GM18868 (cell line): Measurements from ENCODE around the gene CASKIN2.

Experiments used
- ATAC-seq: cut with Tn5 transposase; IDR thresholded peaks from one replicate; pipeline ENCODE4 v1.9.1; 2021; ENCODE audit warnings: mild to moderate bottlenecking, moderate library complexity; ENCODE audit not compliant: unreplicated experiment

Gene CASKIN2

GRCh38 chr17:75505640-75506039 lies 9.7 kb downstream of the CASKIN2 start:
- ATAC-seq = no peak

- no peak for ATAC-seq
Observed at GRCh38 chr17:75505152-75505409, 10.3 kb downstream of the CASKIN2 start.

DNA sequence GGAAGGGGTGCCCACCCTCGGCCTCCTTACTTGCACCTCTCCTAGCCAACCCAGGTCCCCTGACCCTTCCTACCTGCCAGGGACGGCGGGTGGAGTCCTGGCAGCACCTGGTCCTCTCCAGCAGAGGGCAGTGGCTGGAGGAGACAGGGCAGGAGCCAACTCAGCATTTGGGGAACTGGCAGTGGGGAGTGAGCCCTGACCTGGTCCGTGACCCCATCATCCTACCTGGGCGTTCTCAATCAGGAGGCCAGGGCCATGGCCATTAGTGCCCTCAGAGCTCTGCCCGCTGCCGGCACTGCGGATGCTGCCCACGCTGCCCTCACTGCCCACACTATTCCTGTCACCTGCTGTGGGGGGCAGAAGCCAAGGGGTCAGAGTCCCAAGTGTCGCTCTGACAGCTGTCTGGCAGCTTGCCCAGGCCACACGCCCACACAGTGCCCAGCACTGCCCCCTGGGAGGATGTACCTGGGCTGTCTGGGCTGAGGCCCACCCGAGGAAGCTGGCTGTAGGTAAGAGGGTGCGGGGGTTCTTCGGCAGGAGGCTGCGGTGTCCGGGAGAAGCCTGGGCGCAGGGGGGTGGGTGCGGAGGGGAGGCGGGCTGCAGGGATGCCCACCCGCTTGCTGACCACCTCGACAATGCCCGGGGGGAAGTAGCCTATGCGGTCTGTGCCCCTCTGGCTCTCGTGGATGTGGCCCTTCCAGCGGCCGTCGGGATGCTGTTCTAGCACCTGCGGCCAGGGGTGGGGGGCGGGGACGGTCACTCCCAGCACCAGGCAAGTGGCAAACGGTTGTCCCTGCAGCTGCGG lies 10.8 kb downstream of the CASKIN2 start:
- ATAC-seq = no peak

DNA sequence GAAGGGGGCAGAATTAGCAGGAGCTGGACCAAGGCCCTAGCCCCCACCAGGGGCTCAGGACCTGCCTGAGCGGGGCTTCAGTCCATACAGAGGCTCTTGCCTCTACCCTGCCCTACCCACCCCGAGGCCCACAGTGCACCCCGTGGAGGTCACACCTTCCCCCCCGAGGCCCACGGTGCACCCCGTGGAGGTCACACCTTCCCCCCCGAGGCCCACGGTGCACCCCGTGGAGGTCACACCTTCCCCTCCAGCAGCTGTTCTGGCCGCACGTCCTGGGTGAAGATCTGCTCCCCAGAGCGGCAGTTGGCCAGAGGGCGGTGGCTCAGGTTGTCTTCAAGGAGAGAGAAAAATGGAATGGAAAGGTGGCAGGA lies 11.4 kb downstream of the CASKIN2 start:
- no peak for ATAC-seq

GRCh38 chr17:75503337-75503950 lies 11.9 kb downstream of the CASKIN2 start:
- ATAC-seq = no peak

DNA sequence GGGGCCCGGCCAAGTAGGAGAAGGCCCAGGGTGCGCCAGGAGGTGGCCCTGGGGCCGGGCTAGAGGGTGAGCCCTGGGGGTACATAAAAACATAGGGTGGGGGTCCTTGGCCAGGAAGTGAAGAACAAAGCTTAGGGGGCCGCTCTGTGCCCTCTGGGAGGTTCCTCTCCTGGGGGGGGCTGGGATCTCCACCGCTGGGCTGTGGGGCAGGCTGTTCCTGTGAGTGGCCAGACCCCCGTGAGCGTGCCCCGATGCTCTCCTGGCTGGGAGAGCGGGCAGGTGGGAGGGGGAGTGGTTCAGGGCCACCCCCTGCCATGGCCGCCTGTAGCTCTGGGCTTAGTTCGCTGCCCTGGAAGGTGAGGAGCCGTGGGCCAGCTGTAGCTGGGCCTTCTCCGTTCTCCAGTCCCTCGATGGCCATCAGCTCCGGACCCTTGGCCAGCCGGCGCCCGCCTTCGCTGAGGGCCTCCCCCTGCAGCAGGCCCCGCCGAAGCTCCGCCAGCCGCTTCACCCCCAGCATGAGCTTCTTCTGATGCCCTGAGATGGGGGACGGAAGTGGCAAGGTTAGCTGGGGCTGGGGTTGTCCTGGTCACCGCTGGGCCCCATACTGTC lies 12.5 kb downstream of the CASKIN2 start:
- ATAC-seq = no peak

GRCh38 chr17:75502072-75502720 lies 13.1 kb downstream of the CASKIN2 start:
- ATAC-seq = no peak

- ATAC-seq = no peak
Observed at GRCh38 chr17:75501378-75502071, 13.8 kb downstream of the CASKIN2 start.

DNA sequence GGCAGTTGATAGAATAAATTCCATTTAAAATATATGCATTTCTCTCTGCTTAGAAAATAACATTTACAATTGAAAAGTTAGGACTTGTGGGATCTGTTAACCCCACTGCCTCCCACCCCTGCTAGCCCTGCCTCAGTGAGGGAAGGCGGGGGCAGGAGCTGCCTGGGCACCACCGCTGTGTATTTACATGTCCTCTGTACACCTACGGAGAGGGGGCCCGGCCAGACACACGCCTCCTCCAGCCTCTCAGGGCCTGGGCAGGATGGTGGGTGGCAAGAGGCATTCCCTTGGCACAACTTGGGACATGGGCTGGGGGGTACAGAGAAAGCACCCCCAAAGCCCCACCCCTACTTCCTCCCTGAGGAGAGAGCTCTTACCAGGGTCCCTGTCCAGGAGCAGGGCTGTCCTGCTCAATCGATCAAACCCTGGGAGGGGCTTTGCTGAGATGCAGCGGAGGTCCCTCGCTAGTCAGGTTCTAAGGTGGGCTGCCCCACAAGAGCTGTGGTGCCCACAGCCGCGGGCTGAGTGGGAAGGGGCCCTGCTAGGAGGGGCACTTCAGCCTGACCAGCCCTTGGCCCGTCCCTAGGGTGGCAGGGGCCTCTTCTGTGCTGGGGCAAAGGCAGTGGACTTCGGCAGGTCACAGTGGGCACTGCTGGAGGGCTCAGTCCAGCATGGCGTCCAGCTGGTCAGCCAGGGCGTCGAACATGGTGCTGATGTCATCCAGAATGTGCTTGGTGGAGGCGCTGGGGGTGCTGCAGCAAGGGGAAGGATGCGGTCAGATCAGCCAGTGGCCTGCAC lies 14.7 kb downstream of the CASKIN2 start:
- ATAC-seq = no peak

GRCh38 chr17:75499313-75500022 lies 15.9 kb downstream of the CASKIN2 start:
- no peak for ATAC-seq

DNA sequence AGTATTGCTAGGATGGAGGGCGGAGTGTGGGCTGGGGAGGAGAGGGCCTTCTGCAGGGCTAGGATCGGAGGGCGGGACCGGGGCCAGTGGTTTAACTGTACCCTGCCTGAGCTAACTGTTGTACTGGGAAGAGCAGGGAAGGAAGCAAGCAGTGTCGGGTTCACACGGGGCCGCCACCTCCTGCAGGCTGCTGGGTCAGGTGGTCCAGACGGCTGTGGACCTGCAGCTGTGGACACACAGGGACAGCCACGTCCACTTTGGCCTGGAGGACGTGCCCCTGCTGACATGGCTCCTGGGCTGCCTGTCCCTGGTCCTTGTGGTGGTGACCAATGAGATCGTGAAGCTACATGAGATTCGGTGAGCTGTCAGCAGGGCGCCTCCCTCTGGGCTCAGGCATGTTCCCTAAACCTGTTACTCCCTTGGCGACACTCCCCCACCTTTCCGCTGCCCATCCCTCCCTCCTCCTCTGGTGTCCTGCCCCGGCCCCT lies 16.6 kb downstream of the CASKIN2 start:
- no peak for ATAC-seq

GRCh38 chr17:75498039-75498725 lies 17.2 kb downstream of the CASKIN2 start:
- no peak for ATAC-seq

- ATAC-seq = no peak
Observed at GRCh38 chr17:75496005-75496404, 19.3 kb downstream of the CASKIN2 start.

DNA sequence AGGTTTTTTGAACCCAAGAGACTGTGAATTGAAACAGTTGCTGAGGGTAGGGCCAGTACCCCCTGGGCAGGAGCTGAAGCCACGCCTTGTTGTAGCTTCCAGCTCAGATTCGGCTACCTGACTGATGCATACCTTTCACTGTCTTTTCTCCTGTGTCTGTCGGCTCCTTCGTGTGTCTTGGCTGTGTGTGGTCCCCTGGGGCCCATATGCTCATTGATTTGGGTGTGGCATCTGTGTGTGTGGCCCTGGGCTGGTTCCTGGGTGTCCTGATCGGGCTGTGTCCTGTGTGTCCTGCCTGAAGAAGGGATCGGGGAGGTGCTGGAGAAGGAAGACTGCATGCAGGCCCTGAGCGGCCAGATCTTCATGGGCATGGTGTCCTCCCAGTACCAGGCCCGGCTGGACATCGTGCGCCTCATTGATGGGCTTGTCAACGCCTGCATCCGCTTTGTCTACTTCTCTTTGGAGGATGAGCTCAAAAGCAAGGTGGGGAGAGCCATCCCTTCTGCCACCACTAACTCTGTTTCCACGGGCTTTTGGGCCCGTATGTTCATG lies 20.9 kb downstream of the CASKIN2 start:
- no peak for ATAC-seq

DNA sequence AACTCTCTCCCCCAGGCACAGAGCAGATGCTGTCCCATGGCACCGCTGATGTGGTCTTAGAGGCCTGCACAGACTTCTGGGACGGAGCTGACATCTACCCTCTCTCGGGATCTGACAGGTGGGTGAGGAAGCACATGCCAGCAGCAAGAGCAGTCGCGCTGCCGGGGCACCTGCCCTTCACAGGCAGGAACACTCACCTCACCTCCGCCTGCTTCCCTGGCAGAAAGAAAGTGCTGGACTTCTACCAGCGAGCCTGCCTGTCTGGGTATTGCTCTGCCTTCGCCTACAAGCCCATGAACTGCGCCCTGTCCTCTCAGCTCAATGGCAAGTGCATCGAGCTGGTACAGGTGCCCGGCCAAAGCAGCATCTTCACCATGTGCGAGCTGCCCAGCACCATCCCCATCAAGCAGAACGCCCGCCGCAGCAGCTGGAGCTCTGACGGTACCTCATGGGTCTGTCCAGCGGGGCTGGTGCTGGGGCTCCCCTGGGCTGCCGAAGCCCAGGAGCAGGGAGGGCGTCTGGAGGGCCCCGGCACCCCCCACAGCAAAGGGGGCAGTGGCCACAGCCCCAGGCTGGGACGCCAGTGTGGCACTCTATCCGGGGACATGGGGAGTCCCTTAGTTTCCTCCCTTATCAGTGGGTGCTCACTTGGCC lies 21.7 kb downstream of the CASKIN2 start:
- ATAC-seq = no peak

DNA sequence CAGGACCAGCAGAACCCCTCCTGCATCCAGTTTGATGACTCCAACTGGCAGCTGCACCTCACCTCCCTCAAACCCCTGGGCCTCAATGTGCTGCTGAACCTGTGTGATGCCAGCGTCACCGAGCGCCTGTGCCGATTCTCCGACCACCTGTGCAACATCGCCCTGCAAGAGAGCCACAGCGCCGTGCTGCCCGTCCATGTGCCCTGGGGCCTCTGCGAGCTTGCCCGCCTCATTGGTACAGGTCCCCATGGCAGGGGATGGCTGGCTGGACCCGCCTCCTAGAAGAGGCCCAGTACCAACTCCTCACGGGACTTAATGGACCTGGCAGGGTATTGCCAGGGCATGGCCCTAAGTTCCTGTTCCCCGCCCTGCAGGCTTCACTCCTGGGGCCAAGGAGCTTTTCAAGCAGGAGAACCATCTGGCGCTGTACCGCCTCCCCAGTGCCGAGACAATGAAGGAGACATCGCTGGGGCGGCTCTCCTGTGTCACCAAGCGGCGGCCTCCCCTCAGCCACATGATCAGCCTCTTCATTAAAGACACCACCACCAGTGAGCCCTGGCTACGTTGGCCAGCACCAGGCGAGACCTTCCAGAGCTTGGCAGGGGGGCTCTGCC lies 22.7 kb downstream of the CASKIN2 start:
- no peak for ATAC-seq

- ATAC-seq = no peak
Observed at GRCh38 chr17:75491680-75492079, 23.7 kb downstream of the CASKIN2 start.
